ENCODE results near the gene ST7.

Gene ST7

DNA sequence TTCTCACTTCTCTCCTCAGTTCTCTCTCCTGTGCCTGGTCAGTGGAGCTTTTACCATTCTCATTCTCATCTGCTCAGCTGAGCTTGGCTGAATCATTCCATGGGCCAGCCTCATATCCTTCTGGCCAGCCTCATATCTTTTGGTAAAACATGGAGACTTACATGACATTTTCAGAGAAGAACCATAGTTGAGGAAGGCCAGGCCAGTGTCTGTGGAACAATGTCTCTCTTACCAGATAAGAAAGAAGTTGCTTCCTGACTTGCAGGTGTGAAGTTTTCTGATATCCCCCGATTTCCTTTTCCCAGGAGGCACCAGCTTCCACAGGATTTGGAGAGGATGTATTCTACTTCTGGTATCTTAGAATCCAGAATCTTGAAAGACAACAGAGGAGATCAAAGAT, 24.7 kb downstream of the ST7 start:
- DNase-seq (ENCODE audit: low spot score): no peak

DNA sequence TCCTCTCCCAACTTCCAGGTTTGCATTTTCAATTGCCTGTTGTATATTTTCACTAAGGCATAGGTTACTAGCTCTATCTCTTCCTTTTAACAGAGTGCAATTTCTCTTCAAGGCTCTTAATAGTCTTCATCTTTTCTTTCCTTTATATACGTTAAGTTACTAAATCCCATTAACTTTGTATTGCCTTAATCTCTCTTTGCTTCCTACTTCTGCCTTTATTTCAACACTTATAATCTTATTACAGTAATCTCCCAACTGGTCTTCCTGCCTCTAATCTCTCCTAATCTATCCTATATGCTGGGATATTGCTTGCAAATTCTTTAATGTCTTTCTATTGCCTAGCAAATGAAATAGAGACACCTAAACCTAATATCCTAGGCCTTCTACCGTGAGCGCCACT, 26.1 kb downstream of the ST7 start:
- DNase-seq (ENCODE audit: low spot score): no peak

DNA sequence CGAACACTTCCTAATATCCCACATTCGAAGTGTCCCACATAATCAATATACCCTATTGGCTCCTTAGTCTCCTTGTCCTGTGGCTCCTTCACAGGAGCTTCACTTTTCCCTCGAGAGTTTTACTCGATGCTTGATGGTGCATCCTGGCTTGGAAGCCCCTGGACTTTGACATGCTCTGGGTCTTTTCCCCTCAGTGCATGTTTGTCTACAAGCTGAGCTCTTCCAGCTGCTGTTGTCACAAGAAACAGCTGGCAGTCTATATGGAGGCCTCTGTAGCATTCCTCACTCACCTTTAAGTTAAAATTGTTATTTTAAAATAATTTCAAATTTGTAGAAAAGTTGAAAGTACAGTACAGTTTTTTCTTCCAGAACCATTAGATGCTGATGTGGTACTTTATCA, 27.1 kb downstream of the ST7 start:
- DNase-seq (ENCODE audit: low spot score): no peak

DNA sequence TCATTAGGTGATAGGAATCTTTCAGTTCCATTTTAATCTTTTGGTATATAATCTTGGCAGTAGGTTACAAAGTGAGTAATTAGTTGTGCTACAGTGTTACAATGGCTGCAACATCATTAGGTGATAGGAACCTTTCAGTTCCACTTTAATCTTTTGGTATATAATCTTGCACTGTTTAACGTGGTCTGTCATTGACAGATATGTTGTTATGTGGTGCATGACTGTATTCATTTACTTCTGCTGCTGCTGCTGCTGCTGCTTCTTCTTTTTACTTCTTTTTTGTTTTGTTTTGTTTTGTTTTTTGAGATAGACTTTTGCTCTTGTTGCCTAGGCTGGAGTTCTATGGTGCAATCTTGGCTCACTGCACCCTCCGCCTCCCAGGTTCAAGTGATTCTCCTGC, 28.6 kb downstream of the ST7 start:
- no peak for DNase-seq (ENCODE audit: low spot score)

GRCh38 chr7:116984511-116984910, 31.2 kb downstream of the ST7 start:
- DNase-seq (ENCODE audit: low spot score): no peak

DNA sequence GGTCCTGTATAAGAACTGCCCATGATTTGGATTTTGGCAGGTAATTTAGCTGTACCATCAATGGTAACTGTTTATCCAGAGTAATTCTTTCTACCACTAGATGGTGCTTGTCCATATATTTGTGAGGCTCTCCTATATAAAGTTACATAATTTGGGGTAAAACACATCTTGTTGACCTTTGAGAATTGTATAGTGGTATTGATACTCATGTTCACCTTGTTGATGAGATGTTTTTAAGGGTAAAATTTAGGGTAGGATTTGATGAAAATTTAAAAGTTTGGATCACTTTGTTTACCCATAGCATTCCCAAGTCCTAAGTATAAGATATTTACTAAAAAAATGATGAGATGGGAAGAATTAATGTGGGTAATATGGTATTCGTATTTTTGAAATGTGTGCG, 31.6 kb downstream of the ST7 start:
- DNase-seq (ENCODE audit: low spot score): peak; percentile 34

- DNase-seq (ENCODE audit: low spot score): no peak
Observed at GRCh38 chr7:116985575-116985974, 32.3 kb downstream of the ST7 start.

DNA sequence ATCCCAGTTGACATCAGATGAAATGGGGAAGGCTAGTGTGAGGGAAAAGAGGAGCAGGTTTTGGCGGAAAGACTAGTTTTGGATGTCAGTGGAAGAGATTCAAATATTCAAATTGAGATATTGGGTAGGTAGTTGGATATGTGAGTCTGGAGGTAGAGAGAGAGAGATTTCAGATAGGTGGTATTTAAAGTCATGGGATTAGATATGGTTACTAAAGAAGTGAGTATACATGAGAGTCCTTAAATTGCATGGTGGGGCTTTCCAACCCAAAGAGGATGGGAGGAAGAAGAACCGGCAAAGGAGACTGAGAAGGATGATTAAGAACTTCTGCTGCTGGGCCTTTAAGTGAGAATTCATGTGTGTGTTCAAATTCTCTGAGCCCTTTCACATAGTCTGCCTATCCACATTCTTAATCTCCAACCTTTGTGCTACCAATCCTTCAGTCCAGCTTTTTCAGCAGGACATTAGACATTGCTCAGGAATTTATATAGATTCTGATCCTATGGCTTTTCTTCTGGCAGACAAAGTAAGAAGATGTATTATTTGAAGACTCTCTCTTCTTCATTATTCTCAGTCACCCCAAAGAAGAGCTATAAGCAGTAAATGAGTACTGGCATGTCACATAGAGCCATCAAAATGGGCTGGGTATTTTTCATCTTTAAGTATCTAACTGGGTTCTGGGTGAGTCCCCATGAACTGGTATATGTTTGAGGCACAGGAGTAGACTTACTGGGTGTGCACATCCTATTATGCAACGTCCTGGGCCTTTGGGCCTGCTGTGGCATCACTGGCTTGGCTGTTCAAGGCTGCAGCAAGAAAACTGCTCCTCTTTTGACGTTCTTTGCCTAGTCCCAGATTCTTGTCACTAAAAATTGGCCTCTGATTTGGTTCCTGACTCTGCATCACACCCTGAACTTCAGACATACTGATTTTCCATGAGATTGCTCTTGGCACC, 33.6 kb downstream of the ST7 start:
- no peak for DNase-seq (ENCODE audit: low spot score)

- no peak for DNase-seq (ENCODE audit: low spot score)
Observed at GRCh38 chr7:116988363-116988989, 35.2 kb downstream of the ST7 start.

DNA sequence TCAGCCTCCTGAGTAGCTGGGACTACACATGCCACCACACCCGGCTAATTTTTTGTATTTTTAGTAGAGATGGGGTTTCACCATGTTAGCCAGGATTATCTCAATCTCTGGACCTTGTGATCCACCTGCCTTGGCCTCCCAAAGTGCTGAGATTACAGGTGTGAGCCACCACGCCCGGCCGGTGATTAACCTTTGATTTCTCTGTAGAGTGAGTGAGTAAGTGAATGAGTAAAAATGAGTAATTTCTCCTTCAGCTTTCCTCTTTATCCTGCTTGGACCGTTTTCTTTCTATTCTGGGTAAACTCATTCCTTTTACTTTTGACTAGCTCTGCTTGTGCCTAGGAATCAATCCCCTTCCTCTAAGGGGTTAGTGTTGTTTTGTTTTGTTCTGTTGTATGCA, 36.8 kb downstream of the ST7 start:
- no peak for DNase-seq (ENCODE audit: low spot score)

DNA sequence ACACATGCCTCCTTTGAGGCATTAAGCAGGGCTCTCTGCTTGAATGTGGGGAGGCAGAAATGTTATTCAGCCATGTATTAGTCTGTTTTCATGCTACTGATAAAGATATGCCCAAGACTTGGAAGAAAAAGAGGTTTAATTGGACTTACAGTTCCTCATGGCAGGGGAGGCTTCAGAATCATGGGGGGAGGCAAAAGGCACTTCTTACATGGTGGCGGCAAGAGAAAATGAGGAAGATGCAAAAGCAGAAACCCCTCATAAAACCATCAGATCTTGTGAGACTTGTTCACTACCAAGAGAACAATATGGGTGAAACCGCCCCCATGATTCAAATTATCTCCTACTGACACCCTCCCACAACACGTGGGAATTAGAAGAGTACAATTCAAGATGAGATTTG, 37.9 kb downstream of the ST7 start:
- no peak for DNase-seq (ENCODE audit: low spot score)

DNA sequence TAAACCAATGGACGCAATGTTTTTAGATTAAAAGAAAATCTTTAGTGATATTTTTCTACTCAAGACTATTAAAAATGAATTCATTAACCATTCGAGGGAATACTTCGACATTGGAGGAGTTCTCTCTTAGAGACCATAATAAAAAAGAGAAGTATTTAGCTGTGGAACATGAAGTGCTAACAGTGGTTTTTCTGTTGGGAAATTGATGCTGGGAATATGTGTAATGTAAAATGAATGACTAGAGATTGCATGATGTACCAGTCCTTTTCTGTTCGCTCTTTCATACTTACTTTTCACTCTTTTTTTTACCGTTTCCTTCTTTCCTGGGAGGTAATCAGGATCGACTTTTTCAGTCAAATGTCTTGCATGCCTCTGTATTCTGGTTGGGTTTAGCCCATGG, 41.3 kb downstream of the ST7 start:
- DNase-seq (ENCODE audit: low spot score): no peak

GRCh38 chr7:116997972-116998371, 44.7 kb downstream of the ST7 start:
- no peak for DNase-seq (ENCODE audit: low spot score)

- DNase-seq (ENCODE audit: low spot score): no peak
Observed at GRCh38 chr7:116998567-116999175, 45.4 kb downstream of the ST7 start.

- no peak for DNase-seq (ENCODE audit: low spot score)
Observed at GRCh38 chr7:116999311-116999710, 46.0 kb downstream of the ST7 start.

- DNase-seq (ENCODE audit: low spot score): no peak
Observed at GRCh38 chr7:117001283-117001682, 48.0 kb downstream of the ST7 start.

GRCh38 chr7:117004899-117005298, 51.6 kb downstream of the ST7 start:
- no peak for DNase-seq (ENCODE audit: low spot score)

- no peak for DNase-seq (ENCODE audit: low spot score)
Observed at GRCh38 chr7:117005449-117005848, 52.1 kb downstream of the ST7 start.

DNA sequence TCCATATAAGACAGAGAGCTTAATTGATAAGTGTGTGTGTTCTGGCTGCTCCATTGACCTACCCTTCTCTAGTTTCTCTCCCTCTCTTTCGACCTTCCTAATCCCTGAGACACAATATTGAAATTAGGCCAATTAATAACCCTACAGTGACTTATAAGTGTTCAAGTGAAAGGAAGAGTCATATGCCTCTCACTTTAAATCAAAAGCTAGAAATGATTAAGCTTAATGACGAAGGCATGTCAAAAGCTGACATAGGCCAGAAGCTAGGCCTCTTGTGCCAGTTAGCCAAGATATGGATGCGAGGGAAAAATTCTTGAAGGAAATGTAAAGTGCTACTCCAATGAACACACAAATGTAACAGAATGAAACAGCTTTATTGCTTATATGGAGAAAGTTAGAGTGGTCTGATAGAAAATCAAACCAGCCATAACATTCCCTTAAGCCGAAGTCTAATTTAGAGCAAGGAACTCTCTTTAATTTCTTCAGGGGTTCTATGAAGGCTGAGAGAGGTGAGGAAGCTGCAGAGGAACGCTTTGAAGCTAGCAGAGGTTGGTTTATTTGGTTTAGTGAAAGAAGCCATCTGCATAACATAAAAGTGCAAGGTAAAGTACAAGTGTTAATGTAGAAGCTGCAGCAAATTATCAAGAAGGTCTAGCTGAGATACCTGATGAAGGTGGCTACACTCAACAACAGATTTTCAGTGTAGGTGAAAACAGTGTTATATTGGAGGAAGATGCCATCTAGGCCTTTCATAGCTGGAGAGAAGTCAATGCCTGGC, 53.8 kb downstream of the ST7 start:
- no peak for DNase-seq (ENCODE audit: low spot score)

DNA sequence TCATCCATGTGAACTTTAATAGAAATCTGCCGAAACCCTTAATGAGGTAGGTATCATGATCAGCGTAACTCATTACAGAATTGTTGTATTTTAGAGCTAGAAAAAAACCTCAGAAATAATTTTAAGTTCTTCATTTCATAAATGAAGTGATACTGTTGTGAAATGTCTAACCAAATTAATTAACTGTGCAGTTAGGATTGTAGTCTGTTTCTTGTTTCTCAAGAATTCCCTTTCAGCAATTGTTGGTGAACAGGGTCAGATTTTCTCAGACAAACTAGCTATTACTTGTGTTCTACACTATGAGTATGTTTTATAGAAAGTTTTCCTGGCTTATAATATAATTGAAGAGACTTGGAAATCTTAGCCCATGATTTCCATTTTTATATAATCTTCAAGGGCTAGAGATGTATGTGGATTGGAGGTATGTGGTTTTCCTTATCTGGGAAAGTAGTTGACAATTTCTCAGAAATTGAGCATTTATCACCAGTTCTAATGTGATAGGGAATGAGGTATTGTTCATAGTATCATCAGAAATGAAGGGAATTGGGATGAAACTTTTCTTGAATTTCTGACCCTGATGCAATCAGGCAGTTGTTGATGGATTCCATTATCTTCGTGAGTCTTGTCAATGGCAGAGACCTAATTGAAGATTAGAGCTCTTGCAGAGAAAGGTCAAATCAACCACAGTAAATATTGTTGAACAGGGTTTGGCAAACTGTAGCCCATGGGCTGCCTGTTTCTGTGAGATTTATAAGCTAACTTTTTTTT, 55.0 kb downstream of the ST7 start:
- no peak for DNase-seq (ENCODE audit: low spot score)

- DNase-seq (ENCODE audit: low spot score): peak; percentile 37
Observed at GRCh38 chr7:117008886-117009531, 55.7 kb downstream of the ST7 start.

Data from CD4-positive, alpha-beta T cell treated with Interleukin-15 for 4 hours (primary cell).